NOMO-1 treated with dmso at 0.1 percent for 144 hours (cell line): Measurements from ENCODE around the gene DDX39A.

Source experiments
- DNase-seq: peaks from one replicate; lab custom pipeline; 2025; ENCODE audit not compliant: unreplicated experiment; lab: John Stamatoyannopoulos, UW

DDX39A gene

DNA sequence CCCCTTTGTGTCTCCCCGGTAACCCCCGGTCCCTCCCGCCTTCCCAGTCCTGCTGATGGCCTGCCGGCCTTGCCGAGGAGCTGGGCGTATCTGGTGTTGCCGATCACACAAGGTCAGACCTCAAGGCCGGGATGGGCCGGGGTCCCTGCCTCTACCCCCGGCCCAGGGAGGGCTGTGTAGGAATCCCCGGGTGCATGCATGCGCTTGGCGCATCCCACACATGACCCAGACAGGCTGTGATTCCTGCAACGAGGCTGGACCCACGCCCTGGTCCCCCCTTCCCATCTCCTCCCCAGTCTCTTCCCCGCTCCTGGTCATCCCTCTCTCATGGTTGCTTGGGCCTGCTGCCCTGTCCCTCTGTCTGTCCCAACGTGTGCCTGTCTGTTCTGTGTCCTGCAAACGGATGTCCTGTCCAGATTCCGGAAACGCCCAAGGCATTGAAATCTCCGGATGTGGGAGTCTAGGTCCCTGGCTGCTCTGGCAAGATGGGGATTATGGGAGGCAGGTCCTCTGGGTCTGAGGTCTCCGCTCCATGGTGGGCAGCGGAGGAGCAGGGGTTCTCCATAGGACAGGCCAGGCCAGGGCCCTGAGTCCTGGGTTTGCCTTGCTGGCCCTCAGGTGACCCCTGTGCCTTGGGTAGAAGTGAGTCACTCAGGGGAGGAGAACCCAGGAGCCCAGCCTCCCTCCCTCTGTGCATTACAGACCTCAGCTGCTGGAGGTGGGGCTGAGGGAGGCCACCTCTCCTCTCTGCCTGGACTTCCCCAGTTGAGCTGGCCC, 15.6 kb upstream of the DDX39A start:
- DNase-seq: peak; percentile 68

DNA sequence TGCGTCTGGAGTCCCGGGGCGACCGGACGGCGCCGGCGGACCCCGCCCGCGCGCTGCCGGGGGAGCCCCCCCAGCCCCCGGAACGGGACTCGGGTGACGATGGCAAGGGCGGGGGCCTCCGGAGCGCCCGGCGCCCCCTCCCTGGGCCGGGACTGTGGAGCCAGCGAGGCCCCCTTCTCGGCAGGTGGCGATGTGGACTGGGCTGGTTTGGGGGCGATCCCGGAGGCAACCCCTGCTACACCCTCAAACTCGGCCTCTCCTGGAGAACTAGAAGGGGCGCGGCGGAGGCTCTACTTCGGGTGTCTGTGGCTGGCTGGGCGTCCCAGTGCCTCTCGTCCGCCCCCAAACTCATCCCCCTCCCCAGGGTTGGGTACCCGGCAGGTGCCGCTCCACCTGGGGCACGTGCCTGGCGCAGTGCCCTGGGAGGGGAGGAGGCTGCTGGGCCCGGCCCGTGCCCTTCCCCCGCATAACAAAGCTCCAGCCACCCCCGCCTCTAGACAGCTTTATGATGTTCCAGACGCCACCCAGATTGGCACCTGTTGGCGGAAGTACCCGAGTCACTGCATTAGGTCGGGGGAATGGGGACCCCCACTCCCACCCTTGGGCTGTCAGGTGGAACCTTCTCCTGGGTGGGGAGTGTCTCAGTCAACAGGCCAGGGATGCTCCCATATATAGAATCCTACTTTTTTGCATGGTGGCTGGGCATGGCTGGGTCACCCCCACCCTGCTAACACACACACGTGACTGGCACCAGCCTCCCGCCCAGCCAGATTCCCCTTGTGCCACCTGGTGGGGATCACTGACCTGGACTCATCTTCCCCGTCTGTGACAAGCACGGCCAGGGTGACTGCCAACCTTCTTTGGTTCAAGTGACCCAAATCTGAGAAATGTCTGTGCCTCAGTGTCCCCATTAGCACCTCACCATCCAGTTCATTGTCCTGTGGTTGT, 14.7 kb upstream of the DDX39A start:
- no peak for DNase-seq

DNA sequence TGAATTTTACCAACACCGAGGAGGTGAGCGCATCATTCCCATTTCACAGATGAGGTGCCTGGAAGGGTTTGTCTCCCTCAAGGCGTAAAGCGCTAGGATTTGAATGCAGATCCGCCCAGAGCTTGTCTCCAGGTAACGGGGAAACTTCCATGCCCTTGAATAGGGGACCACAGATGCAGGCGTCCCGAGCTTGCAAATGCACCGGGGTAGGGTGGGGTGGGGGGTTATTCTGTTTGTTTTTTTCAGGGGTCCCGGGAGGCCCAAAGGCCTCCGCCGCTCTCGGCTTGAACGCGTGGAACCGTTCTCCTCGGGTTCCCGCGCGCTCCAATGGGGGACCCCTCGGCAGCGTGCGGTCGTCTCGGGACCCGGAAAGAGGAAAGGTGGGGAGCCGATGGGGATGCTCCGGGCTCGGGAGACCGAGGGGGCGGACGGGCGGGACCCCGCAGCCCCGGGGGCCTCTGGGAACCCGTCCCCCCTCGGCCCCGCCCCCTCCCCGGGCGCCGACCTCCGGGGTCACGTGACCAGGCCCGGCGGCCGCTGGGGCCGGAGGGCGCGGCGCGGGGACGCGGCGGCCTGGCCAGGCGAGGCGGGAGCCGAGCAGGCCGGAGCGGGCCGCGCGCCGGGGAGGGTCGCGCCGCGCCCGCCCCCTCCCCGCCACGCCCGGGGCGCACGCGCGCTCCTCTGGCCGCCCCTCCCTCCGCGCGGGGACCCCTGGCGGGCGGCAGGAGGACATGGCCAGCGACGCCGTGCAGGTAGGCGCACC, 13.8 kb upstream of the DDX39A start, which contains the start of gene PKN1:
PKN1 (plus strand) TSS at position 516 of the 763 bp plus-strand sequence; CDS start at position 732, 216 bp downstream.
- DNase-seq: no peak

DNA sequence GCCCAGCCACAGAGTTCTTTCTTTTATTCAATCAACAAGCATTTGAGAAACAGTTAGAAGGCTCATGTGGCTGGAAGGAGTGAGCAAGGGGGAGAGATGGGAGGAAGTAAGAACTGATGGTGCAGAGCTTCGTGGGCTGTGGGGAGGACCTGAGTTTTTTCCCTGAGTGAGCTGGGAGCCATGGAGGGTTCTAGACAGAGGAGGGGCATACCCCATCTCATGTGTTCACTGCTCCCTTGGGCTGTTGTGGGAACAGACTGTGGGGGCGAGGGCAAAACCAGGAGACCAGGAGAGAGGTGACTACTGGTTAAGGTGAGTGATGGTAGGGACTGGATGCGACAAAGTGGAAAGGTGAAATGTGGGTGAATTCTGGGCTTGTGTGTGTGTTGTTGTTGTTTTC, 11.6 kb upstream of the DDX39A start:
- no peak for DNase-seq

DNA sequence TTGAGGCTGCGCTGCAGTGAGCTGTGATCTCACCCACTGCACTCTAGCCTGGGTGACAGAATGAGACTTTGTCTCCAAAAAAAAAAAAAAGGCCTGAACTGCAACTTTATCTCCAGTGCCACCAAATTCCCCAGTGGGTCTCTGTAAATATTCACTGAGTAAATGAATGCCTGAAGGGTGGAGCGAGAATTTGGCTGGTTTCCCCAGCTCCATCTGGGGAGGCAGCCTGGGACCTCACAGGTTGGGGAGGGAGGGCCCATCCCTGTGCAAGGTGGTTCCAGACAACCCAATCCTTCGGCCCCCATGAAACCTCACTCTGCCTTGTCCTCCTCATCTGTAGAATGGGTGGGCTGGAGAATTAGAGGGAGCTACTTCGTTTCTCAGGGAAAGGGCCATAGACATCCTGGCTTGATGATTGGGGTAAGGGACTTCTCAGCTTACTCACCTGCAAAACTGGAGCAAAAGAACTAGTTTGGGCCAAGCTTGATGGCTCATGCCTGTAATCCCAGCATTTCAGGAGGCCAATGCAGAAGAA, 9.8 kb upstream of the DDX39A start:
- no peak for DNase-seq

DNA sequence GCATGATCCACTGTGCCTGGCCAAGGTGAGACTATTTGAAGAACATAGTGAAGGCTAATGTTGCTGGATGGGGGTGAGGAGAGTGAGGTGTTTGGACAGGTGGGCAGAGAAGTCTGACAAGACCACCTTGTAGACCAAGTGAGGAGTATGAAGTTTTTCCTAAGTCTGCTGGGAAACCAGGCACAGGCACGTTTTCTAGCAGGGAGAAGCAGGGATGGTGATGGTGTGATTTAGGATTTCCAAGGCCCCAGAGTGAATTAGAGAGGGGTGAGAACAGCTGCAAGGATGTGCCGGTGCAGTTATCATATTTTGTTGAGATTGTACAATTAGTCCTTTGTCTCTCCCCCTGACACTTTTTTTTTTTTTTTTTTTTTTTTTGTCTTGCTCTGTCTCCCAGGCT, 8.3 kb upstream of the DDX39A start:
- no peak for DNase-seq

DNA sequence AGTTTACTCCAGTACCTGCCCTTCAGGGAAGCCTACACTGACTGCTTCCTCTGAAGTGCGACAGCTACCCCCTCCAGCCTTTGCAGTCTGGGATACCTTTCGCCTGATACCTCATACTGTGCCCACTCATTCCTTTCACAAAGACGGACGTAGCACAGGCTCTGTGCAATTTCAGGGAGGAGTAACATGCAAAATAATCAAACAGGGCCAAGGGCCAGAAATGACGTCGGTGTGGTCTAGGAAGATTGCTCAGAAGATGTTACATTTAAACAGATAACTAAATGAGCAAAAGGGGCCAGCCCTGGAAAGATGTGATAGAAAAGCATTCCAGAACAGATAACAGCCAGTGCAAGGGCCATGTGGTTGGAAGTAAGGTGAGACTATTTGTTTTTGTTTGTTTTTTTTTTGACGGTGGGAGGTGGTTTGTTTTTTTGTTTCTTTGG, 6.6 kb upstream of the DDX39A start:
- no peak for DNase-seq

DNA sequence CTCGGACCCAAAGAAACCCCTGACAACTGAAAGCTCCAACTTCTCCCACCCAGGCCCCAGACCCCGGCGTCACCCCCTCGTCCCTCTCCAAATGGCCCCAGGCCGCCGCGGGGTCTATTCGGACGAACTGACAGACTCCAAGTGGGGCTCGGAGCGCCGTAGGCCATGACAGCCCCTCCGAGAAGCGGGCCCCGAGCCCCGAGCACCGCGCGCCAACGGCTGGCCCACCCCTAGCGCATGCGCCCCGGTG, 360 bp downstream of the DDX39A start:
- DNase-seq: no peak

DNA sequence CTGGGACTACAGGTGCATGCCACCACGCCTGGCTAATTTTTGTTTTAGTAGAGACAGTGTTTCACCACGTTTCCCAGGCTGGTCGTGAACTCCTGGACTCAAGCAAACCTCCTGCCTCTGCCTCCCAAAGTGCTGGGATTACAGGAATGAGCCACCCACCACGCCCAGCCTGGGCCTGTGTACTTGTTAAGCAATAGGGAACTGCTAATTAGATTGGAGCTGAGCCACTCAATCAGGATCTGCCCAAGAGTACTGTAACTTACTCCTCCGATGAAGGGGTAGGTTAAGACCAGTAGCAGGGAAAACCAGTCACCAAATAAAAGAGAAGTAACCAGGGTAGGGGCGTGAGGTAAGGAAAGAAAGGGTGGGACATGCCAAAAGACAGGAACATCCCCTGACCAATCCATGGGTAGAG, 2.3 kb downstream of the DDX39A start:
- peak; percentile 40 for DNase-seq

DNA sequence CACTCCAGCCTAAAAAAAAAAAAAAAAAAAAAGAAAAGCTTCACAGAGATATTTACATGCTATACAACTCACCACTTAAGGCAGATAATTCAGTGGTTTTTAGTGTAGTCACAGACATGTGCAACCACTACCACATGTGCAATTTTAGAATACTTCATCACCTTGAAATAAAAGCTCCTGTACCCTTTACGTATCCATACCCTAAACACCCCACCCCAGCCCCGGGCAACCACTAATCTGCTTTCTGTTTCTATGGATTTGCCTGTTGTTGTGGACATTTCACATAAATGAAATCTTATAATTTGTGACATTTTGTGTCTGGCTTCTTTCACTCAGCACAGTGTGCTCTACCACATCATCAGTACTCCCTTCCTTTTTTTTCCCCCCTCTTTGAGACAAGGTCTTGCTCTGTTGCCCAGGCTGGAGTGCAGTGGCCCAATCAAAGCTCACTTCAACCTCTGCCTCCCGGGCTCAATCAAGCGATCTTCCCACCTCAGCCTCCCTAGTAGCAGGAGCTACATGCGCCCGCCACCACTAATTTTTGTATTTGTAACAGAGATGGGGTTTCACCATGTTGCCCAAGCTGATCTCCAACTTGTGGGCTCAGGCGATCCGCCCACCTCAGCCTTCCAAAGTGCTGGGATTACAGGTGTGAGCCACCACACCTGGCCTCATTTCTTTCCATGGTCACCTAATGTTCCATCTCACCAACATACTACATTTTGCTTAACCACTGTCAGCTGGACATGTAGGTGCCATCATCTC, 4.0 kb downstream of the DDX39A start:
- no peak for DNase-seq

DNA sequence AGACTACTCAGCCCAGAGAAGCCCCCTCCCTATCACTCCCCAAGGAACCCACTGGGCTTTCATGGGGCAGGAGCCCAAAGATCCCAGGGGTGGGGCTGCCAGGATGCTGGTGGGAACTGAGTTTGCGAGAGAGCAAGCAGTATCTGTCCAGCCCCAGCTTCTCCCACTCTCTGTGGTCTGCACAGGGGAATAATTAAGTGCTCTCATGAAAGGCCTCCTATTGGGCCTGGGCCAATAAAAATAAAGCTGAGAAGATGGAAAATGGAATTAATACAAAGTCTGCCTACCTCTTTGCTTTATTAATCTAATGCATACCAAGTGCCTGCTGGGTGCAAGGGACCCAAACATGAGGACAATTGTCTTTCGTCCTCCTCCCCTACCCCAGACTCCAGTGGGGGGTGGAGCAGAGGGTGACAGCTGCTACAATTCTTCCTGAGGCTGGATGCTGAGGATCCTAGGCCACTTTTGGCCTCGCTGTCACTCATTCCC, 5.4 kb downstream of the DDX39A start:
- no peak for DNase-seq

DNA sequence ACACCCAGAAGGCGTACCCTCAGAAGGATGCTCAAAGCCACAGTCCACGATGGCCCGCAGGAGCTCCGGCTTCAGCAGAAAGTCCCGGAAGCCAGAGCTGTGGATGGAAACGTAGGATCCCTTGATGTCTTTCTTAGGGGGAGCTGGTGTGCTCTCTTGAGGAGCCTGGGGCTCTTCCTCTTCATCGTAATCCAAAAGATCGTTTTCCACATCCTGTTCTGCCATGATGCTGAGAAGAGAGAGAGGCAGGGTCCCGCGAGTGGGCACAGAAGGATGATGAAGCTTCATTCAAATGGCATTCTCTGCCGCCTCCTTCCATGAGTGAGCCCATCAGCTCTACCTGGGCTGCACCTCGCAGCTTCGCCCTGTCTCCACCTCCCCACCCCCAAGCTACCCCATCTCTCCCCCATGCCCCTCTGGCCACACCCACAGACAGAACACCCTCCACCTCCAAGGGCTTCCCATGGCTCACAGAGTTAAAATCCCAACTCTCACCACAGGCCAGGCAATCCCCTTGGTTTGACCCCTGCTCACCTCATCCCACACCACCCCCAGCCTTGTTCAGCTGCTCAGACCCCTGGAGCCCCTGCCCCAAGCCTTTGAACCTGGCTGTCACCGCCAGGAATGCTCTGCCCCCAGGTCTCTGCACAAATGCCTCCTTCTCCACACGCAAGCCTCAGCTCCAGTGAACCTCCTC, 6.0 kb downstream of the DDX39A start:
- no peak for DNase-seq

DNA sequence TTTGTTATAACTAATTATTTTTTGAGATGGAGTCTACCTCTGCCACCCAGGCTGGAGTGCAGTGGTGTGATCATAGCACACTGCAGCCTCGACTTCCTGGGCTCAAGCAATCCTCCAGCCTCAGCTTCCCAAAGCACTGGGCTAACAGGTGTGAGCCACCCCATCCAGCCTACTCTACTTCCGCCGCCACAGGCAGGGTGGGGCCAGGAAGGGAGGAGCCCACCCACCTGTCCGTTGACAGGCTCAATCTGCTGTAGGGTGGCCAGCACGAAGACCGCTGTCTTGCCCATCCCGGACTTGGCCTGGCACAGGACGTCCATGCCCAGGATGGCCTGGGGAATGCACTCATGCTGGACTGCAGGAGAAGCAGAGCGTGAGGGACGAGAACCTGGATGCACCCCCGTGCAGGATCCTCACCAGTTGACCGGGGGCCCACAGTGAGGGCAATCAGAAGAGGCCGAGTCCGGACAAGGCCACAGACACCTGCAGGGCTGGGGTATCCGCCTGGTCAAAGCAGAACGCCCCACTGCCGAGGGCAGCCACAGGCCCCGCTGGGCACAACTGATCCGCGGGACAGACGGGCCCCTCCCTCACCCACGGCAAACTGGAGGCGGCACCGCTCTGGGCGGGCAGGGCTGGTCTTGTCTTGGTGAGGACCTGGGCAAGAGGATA, 6.7 kb downstream of the DDX39A start:
- DNase-seq: no peak

DNA sequence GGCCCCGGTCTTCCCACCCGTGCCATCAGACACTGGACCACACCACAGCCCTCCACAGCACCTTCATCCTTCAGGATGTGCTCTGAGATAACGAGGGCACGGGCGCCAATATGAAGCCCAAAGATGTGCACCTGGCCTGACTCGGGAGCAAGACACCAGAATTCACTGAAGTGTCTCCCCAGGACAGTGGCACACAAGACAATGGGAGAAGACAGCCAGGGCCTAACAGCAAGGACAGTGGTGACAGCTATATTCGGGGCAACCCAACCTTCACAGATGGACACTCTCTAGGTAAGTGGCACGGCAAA, 7.2 kb downstream of the DDX39A start:
- no peak for DNase-seq

DNA sequence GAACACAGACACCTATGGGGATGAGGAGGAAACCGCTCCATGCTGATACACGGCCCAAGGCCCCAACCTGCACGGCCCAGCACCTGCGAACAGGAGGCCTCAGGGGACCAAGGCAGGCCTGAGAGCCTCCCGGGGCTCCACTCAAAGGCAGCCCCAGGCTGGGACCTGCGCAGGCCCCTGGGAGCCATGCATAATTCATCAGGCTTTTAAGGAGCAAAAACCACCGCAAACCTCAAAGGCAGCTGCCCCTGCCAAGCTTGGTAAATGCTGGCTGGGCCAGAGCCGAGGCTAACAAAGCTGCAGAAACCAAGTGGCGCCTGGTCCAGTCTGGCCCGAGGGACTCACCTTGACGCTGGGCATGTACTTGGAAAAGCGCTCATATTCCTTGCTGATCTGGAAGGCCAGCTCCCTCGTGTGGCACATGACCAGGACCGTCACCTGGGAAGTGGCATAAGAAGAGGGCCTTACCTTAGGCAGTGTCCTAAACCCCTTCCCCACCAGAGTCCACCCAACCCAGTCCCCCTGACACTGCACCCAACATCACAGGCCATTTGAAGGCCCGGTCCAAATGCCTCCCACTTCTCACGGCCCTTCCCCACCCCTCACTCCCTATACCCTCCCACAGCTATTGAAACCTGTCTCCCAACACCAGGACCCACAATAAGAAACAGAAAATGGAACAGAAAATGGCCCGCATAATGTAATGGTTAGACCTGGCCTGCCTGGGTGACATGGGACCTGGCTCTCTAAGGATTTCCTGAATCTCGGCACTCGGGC, 7.8 kb downstream of the DDX39A start:
- DNase-seq: no peak

DNA sequence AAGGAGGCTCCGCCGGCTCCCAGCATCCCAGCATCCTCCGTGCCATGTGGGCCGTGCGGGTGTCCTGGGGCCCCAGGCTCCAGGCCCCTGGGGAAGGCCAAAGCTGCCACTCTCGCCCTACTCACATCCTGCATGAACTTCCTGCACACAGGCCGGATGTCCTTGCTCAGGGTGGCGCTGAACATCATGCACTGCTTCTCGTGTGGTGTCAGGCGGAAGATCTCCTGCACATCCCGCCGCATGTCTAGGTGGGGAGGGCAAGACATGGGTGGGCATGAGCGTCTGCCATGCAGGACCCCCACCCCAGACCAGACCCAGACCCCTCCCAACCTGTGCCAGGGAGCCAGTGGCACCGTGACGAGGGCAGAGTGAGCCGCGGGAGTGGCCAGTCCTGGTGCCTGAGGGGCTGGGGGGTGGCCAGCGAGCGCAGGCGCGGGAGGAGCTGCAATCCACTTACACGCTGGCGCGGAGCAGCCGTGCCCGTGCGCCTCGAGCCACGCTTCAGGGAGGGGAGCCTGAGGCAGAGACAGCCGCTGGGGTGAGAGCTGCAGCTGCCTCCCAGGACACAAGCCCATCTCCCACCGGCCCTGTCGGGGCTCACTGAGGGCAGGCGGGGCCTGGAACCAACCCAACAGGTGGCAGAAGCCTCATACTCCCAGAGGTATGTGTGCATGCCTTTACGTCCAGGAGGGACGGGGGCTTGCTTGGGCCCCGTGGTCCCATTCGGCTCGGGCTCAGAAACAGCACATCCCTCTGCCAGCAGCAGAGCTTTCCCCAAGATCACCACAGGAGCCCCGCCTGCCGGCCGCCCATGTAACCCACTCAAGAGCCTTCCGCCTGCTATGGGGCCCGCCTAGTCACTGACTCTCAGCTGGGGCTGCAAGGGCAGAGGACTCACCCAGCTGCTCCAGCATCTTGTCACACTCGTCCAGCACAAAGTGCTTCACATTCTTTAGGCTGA, 8.8 kb downstream of the DDX39A start:
- no peak for DNase-seq
